GM21737 (cell line): ENCODE results near the gene NRIP1.

Experiments
- ATAC-seq: cut with Tn5 transposase; IDR thresholded peaks from one replicate; pipeline ENCODE4 v1.9.1; 2021; ENCODE audit warnings: mild to moderate bottlenecking, moderate library complexity; ENCODE audit not compliant: unreplicated experiment

NRIP1 gene

DNA sequence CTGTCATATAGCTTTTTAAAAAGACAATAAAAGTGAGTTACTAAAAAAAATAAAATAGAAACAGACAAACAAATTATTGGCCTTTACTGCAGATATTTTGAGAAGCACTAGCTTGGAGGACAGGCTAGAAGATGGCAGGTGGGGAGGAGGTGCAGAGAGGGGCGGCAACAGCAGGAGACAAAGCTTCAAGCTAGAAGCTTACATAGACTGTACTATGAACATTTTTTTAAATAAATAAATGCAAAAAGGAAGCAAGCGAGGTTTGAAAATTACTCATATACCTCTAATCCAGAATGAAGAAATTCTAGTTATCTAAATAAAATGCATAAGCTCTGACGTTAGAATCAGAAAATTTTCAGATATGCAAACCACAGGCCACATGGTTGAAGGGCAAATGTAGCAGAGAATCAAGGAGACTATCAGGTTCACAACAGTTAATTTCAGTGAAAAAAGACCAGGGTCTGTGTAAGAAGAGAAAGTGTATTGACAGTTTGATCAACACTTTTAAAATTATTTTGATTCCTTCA, 54.9 kb downstream of the NRIP1 start:
- ATAC-seq: no peak

DNA sequence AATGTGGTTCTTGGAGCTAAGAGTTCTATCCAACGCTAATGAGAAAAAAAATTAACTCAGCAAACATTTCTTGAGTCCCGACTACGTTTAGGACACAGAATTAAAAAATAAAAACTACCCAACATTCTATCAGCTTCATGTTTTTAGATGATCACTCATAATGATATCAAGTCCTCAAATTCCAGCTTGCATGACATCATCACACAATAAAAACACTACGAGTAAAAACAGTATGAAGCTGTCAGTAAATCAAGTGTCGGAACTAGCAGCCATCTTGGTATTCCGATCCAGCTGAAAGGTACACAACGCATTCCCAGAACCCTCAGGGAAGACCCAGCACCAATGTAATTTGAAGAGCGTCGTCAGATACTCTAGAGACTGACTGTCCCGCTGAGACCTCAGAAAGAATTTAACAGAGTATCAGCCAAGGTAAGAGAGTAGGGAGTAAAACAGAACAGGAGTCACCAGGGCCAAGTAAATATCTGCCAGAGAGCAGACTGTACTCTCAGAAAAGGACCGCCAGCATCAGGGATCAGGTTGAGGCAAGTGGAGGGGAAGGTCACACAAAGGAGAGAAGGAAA, 57.0 kb downstream of the NRIP1 start:
- no peak for ATAC-seq

DNA sequence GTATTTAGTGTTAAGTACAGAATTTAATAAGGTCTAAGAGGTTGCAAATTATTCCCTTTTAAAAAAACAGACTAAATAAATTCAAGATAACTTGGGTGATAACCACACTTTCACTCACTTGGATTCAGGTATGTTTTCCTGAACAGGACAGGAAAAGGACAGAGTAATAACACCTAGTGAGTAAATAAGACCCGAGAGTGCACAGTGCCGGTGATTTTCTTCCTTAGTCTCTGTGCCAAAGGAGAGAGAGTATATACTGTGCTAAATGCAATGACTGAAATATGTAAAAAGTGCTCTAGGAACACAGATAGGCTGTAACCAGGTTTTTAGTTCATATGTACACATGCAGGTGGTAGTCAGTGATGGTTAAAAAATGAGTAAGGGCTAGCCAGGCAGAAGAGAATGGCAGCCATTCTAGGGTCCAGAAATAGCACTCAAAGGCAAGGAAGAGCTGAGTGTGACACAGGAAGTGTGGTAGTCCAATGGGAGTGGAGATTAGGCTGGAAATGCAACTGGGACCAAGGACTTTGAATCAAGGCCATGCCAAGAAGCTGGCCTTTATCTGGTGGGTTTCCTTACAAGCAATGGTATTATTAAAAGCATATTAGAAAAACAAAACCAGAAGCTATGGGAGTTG, 58.1 kb downstream of the NRIP1 start:
- ATAC-seq: no peak

DNA sequence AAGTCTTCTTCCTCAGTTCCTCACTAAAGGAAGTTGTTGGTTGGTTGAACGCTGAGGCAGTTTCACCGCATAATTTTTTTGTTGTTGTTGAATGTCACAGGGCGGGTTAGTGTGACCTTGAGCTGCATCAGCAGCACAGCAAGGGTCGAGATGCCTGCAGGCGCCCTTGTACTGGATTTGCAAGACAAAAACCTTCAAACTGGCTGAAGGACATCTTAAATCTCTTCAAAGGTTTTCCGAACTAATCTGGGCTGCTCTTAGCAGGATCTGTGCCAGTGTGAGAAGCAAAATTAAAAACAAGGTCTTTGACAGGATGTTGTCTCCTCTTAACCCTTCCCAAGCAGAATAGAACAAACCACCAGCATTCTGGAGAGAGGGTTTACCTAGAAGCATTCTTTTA, 59.4 kb downstream of the NRIP1 start:
- ATAC-seq: no peak

DNA sequence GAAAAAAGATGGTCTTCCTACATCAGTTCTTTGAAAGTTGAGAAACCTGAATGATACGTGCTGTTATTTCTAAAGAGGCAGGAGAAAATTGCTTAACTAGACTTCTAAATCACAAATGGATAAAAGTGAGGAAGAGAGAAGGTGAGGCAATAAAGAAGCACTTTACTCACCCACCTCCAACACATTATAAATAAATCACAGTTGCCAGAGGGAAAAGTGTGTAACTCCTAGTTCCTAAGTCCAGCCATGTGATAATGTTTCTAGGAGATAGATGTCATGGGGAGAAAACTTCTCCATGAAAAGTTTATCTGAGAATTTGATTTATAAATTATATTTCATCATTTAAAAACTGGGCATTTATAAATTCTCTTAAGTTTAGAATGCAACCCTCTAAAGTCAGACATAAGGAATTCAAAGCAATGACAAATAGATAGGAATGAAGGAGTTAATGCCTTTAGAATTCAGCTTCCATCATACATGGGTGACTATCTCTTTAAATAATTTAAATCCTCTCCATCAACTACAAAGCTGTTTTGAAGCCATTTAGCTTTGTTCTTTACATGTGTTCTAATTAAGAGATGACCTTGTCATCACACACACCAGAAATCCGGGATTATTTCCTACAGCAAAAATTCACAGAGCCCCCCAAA, 60.0 kb downstream of the NRIP1 start:
- no peak for ATAC-seq

DNA sequence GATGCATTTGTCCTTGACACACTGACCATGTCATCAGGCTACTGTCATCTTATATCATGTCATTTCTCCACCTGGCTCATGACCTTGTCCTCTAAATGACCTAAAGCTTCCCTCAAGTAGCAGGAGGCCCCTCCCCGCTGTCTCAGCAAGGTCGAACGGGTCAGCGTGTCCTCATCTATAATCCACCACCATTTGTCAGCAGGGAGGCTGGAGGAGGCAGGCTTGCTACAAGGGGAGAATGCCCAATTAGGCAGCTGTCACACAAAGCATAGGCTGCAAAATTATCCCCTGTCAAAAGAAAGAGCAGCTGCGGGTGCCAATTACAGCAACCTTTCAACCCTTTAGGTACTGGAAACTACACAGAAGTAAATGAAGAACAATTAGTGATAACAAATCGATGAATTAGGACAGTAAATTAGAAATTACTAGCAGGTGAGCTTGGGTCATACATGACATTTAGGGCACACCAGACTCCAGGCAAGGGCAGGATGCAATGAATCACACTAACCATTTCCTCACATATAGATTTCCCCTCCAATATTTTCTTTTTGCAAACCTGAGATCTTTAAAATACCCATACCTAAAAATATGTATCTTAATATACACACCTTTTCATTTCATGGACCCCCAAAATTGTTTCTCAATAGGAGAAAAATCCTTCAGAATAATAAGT, 61.2 kb downstream of the NRIP1 start:
- no peak for ATAC-seq

DNA sequence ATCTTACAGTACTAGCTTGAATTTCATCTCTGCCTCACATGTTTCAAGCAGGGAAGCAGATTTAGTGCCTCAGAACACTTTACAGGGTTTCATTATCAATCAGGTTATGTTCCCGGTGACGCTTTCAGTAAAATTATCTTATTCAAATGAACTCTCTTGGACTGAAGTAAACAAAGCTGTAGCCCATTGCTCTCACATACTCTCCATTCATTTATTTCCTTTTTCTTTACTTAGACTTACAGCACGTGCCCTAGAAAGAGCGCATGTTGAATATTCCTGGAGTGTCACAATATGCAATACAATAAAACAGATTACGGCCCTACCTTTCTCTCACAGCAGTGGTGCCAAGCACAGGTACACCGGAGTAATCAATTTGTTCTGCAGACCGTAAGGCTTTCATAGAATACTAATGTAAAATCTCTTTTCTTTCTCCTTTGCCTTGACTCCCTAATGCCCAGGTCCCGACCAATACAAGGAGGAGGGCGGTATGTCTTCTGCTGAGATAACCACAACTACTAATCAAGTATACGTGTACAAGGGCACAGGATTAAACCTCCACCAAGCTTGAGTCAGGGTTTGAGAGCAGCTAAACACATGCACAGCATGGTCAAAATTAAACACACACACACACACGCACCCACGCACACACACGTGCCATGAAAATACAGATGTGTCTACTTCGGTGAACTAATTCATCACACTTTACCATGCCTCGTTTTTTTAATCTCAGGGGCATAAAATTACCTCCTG, 62.8 kb downstream of the NRIP1 start:
- peak; percentile 69 for ATAC-seq

DNA sequence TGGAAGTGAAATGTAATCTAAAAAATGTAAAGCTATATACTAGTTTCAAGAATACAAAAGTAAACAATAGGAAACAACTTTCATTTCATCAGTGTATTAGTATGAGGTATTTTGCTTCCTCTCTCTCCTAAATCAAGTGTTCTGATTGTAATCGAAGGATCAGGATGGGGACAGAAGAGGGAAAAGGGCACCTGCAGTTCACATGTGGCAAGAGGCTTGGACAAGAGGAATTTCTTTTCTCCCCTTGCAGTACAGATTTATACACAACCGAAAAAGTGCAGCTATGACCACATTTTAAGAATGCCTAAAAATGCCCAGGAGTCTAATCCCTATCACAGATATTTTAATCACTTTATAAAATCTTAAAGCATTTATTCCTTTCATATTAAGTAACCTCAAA, 63.7 kb downstream of the NRIP1 start:
- ATAC-seq: no peak

DNA sequence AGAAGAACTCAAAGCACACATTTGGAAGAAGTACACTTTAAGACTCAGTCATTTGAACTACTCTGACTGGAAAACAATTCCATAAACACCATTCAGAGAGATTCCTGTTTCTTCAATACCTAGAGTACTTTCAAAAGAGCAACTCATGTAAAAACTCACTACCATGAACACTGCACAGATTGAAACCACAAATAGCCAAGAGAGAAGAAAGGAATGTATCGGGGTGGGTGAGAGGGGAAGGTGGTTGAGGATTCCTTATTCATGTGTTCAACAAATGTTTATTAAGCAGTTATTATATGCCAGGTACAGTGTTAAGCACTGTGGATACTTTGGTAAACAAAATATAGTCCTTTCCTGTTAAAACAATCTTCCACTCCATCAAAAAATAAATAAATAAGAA, 64.7 kb downstream of the NRIP1 start:
- ATAC-seq: no peak

DNA sequence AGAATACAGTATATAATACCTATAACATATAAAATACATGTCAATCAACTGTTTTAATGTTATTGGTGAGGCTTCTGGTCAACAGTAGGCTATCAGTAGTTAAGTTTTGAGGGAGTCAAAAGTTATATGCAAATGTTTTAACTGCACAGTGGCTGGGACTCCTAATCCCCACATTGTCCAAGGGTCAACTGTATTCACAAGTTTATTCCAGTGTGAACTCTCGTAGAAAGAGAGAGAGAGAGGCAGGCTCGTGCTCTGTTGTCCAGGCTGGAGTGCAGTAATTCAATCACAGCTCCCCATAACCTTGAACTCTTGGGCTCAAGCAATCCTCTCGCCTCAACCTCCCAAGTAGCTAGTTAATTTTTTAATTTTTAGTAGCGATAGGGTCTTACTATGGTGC, 66.0 kb downstream of the NRIP1 start:
- no peak for ATAC-seq

DNA sequence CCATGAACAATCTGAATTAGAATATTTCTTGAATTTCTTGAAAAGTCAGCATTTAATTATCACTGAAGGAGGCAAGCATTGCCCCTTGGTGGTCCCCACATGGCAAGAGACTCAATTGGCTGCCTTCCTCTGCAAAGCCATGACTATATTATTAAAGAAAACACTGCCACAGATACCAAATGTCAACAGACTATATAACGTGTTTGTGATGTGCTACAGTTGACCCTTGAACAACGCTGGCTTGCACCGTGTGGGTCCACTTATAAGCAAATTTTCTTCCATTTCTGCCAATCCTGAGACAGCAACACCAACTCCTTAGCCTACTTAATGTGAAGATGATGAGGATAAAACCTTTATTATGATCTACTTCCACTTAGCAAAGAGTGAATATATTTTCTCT, 66.5 kb downstream of the NRIP1 start:
- ATAC-seq: no peak

DNA sequence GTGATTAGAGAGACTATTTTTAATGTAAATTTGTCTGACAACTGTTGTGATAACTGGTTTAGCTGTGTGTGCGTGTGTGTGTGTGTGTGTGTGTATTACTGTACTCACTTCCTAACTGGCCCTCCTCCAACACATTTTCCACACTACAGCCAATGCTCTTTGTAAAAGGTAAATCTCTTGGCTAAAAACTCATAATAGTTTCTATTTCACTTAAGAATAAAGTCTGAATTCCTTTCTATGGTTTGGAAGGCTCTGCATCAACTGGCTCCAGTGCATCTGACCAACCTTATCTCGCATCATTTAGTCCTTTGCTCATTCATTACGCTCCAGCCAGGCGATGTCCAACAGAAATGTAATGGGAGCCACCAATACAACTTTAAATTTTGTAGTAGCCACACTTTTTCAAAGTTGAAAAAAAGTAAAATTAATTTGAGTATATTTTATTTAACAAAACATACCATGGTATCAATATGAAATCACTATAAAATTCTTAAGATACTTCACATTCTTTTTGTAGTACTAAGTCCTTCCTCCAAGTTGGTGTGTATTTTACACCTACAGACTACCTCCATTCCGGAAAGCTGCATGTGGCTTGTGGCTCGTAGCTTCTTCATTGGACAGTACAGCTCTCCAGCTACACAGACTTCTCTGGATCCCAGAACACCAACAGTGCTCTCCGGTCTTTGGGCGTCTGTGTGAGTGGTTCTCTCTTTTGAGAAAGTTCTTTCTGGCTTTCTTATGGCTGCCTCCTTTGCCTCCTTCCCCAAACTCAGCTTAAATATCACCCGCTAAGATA, 68.9 kb downstream of the NRIP1 start:
- ATAC-seq: no peak

DNA sequence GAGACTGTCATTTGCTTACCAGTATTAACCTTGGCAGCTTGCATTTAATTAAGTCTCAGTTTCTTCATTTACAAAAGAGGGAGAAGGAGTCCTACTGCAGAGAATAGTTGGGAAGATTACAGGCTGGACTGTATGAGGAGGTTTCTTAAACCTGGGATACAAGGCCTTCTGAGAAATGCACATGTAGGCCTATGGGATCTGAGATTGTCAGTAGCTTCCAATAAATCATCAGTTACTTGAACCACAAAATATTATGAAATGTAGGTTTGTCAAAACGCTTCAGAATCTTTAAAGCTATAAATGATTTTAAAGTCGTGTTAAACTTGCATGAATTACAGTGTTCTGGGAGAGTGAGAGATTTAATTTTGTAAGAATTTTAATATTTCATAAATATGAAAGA, 69.6 kb downstream of the NRIP1 start:
- ATAC-seq: no peak

DNA sequence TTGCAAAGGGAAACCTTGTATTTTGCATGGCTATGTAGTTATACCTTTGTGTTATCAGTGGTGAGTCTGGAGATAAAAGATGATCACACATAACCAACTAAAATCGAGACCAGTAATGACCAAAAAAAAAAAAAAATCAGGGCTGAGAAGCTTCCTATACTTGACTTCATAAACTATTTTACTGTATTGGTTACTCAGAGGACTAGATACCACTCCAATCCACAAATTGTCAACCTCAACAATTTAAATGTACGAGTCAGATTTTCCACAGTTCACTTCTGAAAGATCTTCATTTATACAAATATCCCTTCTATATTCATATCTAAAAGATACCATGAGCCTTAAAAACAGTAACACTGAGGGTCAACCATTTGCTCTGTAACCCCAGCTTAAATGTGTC, 71.7 kb downstream of the NRIP1 start:
- ATAC-seq: no peak

DNA sequence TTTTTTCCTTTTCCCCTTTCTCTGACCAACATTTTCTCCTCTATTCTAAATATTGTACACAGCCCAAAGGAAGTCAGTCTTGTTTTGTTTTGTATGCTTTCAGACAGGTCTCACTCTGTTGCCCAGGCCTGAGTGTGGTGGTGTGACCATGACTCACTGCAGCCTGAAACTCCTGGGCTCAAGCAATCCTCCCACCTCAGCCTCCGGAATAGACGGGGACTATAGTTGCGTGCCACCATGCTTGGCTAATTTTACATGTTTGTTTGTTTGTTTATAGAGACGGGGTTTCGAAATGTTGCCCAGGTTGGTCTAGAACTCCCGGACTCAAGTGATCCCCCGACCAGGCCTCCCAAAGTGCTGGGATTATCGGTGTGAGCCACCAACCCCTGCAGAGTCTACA, 72.8 kb downstream of the NRIP1 start:
- ATAC-seq: no peak

DNA sequence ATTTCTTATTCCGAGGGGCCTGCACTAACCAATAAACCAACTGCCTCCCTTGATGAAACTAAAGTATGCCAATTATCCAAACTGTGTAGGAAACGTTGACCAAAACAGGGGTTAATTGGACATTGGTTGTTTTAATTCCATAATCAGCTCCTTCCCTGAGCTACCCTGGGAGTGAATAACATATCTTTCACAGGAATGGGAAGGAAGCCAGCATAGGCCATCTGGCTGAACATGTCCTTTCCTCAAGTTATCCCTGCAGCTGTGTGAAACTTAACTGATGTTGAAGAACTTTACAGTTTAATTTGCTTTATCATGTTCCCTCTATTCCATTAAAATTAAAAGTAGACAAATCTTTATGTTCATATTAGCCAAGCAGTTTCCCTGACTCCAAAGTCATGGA, 75.4 kb downstream of the NRIP1 start:
- no peak for ATAC-seq

DNA sequence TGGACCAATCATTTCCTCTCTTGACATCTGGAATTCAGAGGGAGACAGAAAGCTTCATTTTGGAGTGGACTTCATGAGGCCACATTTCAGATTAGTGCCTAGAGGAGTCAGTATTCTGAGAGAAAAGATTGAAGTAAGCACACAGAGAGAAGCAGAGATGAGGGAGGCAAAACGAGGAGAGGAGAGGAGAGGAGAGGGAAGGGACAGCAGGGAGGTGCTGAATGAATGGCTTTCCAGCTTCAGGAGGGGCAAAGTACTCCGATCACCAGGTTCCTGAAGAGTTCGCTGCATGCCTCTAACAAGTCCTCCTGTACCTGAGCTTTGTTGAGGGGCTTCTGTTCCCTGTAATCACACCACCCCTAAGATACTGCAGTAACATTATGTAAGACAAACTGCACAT, 76.0 kb downstream of the NRIP1 start:
- no peak for ATAC-seq

DNA sequence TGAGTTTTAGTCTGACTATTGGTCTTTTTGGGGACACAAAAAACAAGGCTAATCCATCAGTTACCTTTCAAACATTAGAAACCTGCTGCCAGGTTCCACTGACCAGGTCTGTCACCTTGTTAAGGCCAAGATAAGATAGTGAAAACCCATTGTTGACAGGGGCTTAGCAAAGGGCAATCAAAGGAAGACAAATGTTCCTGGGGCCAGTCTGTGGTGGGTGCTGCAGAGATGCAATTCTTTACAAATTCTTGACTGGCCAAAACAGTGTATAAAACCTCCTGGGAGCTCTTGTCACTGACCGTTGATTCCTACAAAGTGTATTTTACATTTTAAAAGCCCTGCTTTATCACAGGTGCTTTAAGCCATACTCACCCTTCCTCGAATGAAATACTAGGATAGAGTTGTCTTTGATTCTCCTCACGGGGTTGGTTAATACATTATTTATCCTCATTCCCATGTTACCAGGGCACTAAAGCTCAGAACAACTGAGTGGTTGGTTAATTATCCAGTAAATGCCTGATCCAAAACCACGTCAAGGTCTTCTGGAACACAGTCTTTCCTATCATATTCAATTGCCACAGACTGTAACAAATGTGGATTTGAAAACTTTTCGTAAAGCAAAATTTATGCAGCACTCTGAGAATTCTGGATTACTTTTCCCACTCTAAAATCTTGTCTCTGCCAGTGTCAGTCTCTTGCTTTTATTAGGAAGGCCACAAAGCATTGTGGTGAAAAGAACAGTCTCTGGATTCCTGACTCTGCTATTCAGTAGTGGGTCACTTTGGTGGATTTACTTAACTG, 77.2 kb downstream of the NRIP1 start:
- ATAC-seq: no peak

DNA sequence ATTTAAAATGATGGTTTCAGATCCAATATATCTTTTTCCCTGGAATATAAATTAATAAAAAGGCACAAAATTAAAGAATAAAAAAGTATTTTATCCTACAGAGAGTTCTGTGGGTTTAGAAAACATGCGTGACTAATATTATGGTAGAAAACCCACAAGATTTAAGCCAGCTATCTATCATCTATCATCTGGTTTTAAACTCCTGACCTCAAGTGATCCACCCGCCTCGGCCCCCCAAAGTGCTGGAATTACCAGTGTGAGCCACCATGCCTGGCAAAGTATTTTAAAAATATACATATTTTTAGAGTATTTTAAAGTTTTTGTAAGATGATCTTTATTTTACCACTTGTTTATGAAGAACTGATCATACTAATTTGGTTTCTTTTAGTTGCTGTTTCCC, 79.5 kb downstream of the NRIP1 start:
- ATAC-seq: no peak

DNA sequence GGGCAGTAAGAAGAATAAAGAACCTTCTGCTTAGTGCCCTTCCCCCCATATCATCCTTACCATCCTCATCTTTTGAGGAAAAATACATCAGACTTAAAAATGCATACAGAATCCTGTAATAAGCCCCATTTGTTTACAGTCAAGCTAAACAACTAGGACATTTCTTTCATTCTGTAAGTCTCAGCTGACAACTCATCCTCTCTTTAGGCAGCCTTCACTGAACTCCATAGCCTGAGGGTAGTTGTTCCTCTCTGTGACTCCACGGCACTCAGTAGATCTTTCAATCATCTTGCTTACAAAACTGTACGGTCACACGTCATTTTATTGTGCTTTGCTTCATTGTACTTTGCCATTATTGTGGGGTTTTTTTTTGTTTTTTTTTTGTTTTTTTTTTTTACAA, 82.5 kb downstream of the NRIP1 start:
- ATAC-seq: no peak
